Type B pancreatic cell (in vitro differentiated cells): Measurements from ENCODE around the gene P2RY11. TPM values are rescaled to one million over a fixed set of nuclear protein-coding genes. Genes with fewer than 3 reads are reported as not detected.

Experiments
- DNase-seq: peaks from one replicate; pipeline ENCODE4 v3.0.0; 2021; ENCODE audit warnings: mixed read lengths; ENCODE audit not compliant: unreplicated experiment; ENCODE audit errors: extremely low spot score
- H3K27ac Mint-ChIP-seq: 2 replicates; pipeline ENCODE4 v1.8.0; 2021; ENCODE audit warnings: mild to moderate bottlenecking, mixed read lengths
- H3K27me3 Mint-ChIP-seq: 2 replicates; pipeline ENCODE4 v1.8.0; 2021; ENCODE audit warnings: mixed read lengths
- H3K36me3 Mint-ChIP-seq: 2 replicates; pipeline ENCODE4 v1.8.0; 2021; ENCODE audit warnings: mixed read lengths
- H3K4me1 Mint-ChIP-seq: one replicate; pipeline ENCODE4 v1.8.0; 2021; ENCODE audit warnings: mixed read lengths; ENCODE audit not compliant: unreplicated experiment
- H3K4me3 Mint-ChIP-seq: 2 replicates; pipeline ENCODE4 v1.8.0; 2021; ENCODE audit warnings: mild to moderate bottlenecking, mixed read lengths
- H3K9me3 Mint-ChIP-seq: 2 replicates; pipeline ENCODE4 v1.8.0; 2021; ENCODE audit warnings: mixed read lengths
- CTCF ChIP-seq: fragments of 200-600 bp; sonication (generic); conservative IDR thresholded peaks from 2 replicates; pipeline ENCODE4 v1.5.0; 2021; ENCODE audit warnings: antibody characterized with exemption, mild to moderate bottlenecking
- long read RNA-seq: library from polyadenylated mRNA; unstranded; transcript quantifications from one replicate; pipeline ENCODE4 v2.0.0, GENCODE V29; 2020
- total RNA-seq: library from RNA; stranded (reverse); gene quantifications from 2 replicates; pipeline ENCODE4 v1.2.1, GENCODE V29; 2021; ENCODE audit warnings: low replicate concordance

Gene P2RY11
- 22.7 and 26.0 TPM in 2 replicates for total RNA-seq
- long read RNA-seq, partial matches to known transcripts, result 0 of 1 reads
- long read RNA-seq, other reads (novel, unspliced or antisense), result 1 of 1 reads

GRCh38 chr19:10111405-10111811, at the start of gene P2RY11:
P2RY11 (plus strand) TSS chr19:10111693; CDS start chr19:10111722, 29 bp downstream.
- H3K4me3 Mint-ChIP-seq, result no peak within 1 kb of the TSS
- H3K27ac Mint-ChIP-seq, result peak within 1 kb of the TSS; percentile 36
- H3K27me3 Mint-ChIP-seq, result no peaks in the 10 kb centered on the region
- no peaks in the 10 kb centered on the region for H3K9me3 Mint-ChIP-seq
- TF ChIP-seq CTCF, result no peak
- H3K36me3 Mint-ChIP-seq, result no peaks in the 10 kb centered on the region
- DNase-seq, result no peak
- H3K4me1 Mint-ChIP-seq, result peaks cover 12% of the 10 kb centered on the region

- DNase-seq, result no peak
Measured at GRCh38 chr19:10061717-10062310, 49.7 kb upstream of the P2RY11 start.

GRCh38 chr19:10068205-10068604, 43.3 kb upstream of the P2RY11 start:
- Mint-ChIP-seq H3K4me3 (no peak overlapping the region), H3K27me3 (peaks cover 37% of the 10 kb centered on the region), H3K4me1 (no peaks in the 10 kb centered on the region)

More at GRCh38 chr19:10061717-10062310, 49.7 kb upstream of the P2RY11 start:
- Mint-ChIP-seq H3K9me3 (no peaks in the 10 kb centered on the region), H3K4me1 (no peaks in the 10 kb centered on the region), H3K27ac (no peak overlapping the region), H3K27me3 (peaks cover 42% of the 10 kb centered on the region), H3K4me3 (no peak overlapping the region), H3K36me3 (no peaks in the 10 kb centered on the region)
- no peak for TF ChIP-seq CTCF

GRCh38 chr19:10069046-10069445, 42.4 kb upstream of the P2RY11 start:
- H3K4me3 Mint-ChIP-seq, result no peak overlapping the region

More at GRCh38 chr19:10068205-10068604, 43.3 kb upstream of the P2RY11 start:
- H3K9me3 Mint-ChIP-seq, result no peaks in the 10 kb centered on the region
- H3K36me3 Mint-ChIP-seq, result no peaks in the 10 kb centered on the region
- H3K27ac Mint-ChIP-seq, result no peak overlapping the region
- DNase-seq, result no peak
- no peak for TF ChIP-seq CTCF

GRCh38 chr19:10070730-10071446, 40.6 kb upstream of the P2RY11 start:
- no peaks in the 10 kb centered on the region for H3K4me1 Mint-ChIP-seq
- H3K9me3 Mint-ChIP-seq, result no peaks in the 10 kb centered on the region
- peaks cover 25% of the 10 kb centered on the region for H3K27me3 Mint-ChIP-seq
- H3K27ac Mint-ChIP-seq, result no peak overlapping the region
- no peak for DNase-seq
- no peaks in the 10 kb centered on the region for H3K36me3 Mint-ChIP-seq
- H3K4me3 Mint-ChIP-seq, result no peak overlapping the region
- TF ChIP-seq CTCF, result no peak

More at GRCh38 chr19:10069046-10069445, 42.4 kb upstream of the P2RY11 start:
- no peak for DNase-seq
- Mint-ChIP-seq H3K9me3 (no peaks in the 10 kb centered on the region), H3K27ac (no peak overlapping the region), H3K36me3 (no peaks in the 10 kb centered on the region), H3K4me1 (no peaks in the 10 kb centered on the region), H3K27me3 (peaks cover 31% of the 10 kb centered on the region)
- TF ChIP-seq CTCF, result no peak
